GM18502 (cell line): ENCODE data around the gene KRTAP20-4.

Experiments used
- ATAC-seq: cut with Tn5 transposase; IDR thresholded peaks from one replicate; pipeline ENCODE4 v1.9.1; 2021; ENCODE audit warnings: mild to moderate bottlenecking; ENCODE audit not compliant: unreplicated experiment, poor library complexity

The KRTAP20-4 gene

GRCh38 chr21:30620522-30620921, at the start of gene KRTAP20-4:
Gene KRTAP20-4 (plus strand): TSS chr21:30620627.
- ATAC-seq: no peak

GRCh38 chr21:30577766-30578165, 42.7 kb upstream of the KRTAP20-4 start:
- no peak for ATAC-seq

GRCh38 chr21:30579346-30579745, 41.1 kb upstream of the KRTAP20-4 start:
- ATAC-seq: no peak

GRCh38 chr21:30580132-30580531, 40.3 kb upstream of the KRTAP20-4 start:
- no peak for ATAC-seq

GRCh38 chr21:30582870-30583269, 37.6 kb upstream of the KRTAP20-4 start:
- no peak for ATAC-seq

GRCh38 chr21:30590297-30590696, 30.1 kb upstream of the KRTAP20-4 start, which contains the start of gene KRTAP22-2:
Gene KRTAP22-2 (minus strand): TSS chr21:30590397.
- no peak for ATAC-seq

- ATAC-seq: no peak
Measured at GRCh38 chr21:30592140-30592539, 28.3 kb upstream of the KRTAP20-4 start, which contains the start of gene KRTAP6-3. Gene KRTAP6-3 (plus strand): TSS chr21:30592440. CDS start chr21:30592446, 6 bp downstream.

- no peak for ATAC-seq
Measured at GRCh38 chr21:30598802-30599201, 21.6 kb upstream of the KRTAP20-4 start, which contains the start of gene KRTAP6-2. Gene KRTAP6-2 (minus strand): TSS chr21:30598902. CDS start chr21:30598874, 28 bp downstream.

- no peak for ATAC-seq
Measured at GRCh38 chr21:30600787-30601186, 19.6 kb upstream of the KRTAP20-4 start, which contains the start of gene KRTAP22-1. Gene KRTAP22-1 (plus strand): TSS chr21:30601087.

- no peak for ATAC-seq
Measured at GRCh38 chr21:30605968-30606367, 14.5 kb upstream of the KRTAP20-4 start.

GRCh38 chr21:30612132-30612531, 8.3 kb upstream of the KRTAP20-4 start:
- no peak for ATAC-seq

- ATAC-seq: no peak
Measured at GRCh38 chr21:30613836-30614235, 6.6 kb upstream of the KRTAP20-4 start, which contains the start of gene KRTAP6-1. Gene KRTAP6-1 (minus strand): TSS chr21:30613930. CDS start chr21:30613904, 26 bp downstream.

- ATAC-seq: no peak
Measured at GRCh38 chr21:30615199-30615598, 5.2 kb upstream of the KRTAP20-4 start.

GRCh38 chr21:30616125-30616524, 4.3 kb upstream of the KRTAP20-4 start, which contains the start of gene KRTAP20-1:
Gene KRTAP20-1 (plus strand): TSS chr21:30616425. CDS start chr21:30616455, 30 bp downstream.
- no peak for ATAC-seq

GRCh38 chr21:30620080-30620479, 347 bp upstream of the KRTAP20-4 start:
- no peak for ATAC-seq

GRCh38 chr21:30623362-30623761, 2.9 kb downstream of the KRTAP20-4 start:
- ATAC-seq: no peak

- ATAC-seq: no peak
Measured at GRCh38 chr21:30625449-30626165, 5.2 kb downstream of the KRTAP20-4 start.

- ATAC-seq: no peak
Measured at GRCh38 chr21:30628109-30628508, 7.7 kb downstream of the KRTAP20-4 start.

GRCh38 chr21:30629200-30629599, 8.8 kb downstream of the KRTAP20-4 start:
- ATAC-seq: no peak

GRCh38 chr21:30634906-30635305, 14.5 kb downstream of the KRTAP20-4 start, which contains the start of gene KRTAP20-2:
Gene KRTAP20-2 (plus strand): TSS chr21:30635206. CDS start chr21:30635264, 58 bp downstream.
- no peak for ATAC-seq

- no peak for ATAC-seq
Measured at GRCh38 chr21:30638686-30639085, 18.3 kb downstream of the KRTAP20-4 start.

GRCh38 chr21:30642564-30642963, 22.1 kb downstream of the KRTAP20-4 start, which contains the start of gene KRTAP20-3:
Gene KRTAP20-3 (plus strand): TSS chr21:30642864.
- no peak for ATAC-seq
